AG10803 (cell line): ENCODE measurements around the gene RFLNA.

Source experiments
- DNase-seq: peaks from one replicate; pipeline ENCODE4 v3.0.0; 2010; ENCODE audit warnings: low read depth
- H3K4me3 ChIP-seq: 2 replicates; pipeline ENCODE4 v1.5.1; 2011; ENCODE audit warnings: mild to moderate bottlenecking, low read length, control low read depth
- TF ChIP-seq, protein P1 (sequence below): conservative IDR thresholded peaks from 2 replicates; pipeline ENCODE4 v1.5.1; 2011; ENCODE audit warnings: mild to moderate bottlenecking, low read length, control low read depth, inconsistent platforms

Gene RFLNA

DNA sequence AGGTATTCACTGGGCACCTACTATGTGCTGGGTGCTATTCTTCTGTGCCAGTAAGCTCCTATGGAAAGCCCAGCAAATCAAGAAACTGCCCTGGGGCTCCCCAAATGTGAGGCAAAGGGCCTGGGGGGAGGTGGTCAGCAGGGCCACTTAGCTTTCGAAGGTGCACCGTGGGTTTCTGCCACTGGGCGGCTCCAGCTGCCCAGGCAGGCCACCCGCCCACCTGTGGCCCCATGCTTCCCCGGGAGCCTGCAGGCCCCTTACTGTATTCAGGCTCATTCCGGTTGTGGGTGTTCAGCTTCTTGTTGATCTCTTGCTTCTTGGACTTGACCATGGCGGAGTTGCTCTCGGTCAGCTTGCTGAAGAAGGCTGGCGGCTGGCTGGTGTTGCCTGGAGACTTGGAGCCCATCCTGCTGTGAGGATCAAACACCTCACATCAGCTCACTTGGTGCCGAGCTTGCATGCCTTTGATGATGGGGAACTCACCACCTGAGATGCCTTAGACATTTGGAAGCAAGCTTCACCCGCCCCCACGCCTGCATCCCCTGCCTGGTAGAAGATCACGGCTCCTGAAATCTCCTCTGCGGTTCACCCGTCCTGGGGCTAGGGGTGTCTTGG lies 37.3 kb downstream of the RFLNA start:
- no peak for DNase-seq
- TF ChIP-seq, protein P1, sequence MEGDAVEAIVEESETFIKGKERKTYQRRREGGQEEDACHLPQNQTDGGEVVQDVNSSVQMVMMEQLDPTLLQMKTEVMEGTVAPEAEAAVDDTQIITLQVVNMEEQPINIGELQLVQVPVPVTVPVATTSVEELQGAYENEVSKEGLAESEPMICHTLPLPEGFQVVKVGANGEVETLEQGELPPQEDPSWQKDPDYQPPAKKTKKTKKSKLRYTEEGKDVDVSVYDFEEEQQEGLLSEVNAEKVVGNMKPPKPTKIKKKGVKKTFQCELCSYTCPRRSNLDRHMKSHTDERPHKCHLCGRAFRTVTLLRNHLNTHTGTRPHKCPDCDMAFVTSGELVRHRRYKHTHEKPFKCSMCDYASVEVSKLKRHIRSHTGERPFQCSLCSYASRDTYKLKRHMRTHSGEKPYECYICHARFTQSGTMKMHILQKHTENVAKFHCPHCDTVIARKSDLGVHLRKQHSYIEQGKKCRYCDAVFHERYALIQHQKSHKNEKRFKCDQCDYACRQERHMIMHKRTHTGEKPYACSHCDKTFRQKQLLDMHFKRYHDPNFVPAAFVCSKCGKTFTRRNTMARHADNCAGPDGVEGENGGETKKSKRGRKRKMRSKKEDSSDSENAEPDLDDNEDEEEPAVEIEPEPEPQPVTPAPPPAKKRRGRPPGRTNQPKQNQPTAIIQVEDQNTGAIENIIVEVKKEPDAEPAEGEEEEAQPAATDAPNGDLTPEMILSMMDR, result peak; percentile 22; the same call in 1 of the 2 replicates
- no peak overlapping the region for H3K4me3 ChIP-seq

DNA sequence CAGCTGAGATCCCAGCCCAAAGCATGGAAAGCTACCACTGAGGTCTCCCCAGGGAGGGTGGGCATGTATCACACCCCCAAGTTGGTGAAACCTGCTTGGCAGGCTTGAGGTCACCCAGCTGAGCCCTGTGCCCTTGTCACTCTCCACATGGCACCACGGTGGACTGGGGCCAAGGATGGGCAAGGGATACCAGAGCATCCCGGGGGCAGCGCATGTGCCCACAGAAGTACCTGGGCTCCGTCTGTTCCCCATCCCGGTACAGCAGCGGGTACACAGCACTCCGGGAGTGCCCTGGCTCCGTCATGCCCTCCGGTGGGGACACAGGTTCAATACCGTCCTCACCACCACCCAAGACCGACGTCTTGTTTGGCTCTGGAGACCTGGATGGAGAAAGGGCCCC lies 38.0 kb downstream of the RFLNA start:
- TF ChIP-seq, protein P1, result no peak
- no peak for DNase-seq
- H3K4me3 ChIP-seq, result no peak overlapping the region

DNA sequence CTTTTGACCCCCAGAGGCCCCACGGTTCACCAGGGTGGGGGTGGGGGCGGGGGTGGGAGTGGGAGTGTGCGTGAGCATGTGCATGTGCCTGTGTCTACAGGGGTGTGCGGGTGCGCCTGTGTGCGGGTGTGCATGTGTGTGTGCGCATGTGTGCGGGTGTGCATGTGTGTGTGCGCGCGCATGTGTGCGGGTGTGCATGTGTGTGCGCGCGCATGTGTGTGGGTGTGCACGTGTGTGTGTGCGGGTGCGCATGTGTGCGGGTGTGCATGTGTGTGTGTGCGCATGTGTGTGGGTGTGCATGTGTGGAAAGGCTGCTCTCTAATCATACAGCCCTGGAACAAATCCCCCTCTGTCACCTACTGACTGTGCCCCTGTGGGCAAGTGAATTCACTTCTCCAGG lies 38.8 kb downstream of the RFLNA start:
- no peak for DNase-seq
- no peak overlapping the region for H3K4me3 ChIP-seq
- TF ChIP-seq, protein P1, result no peak

DNA sequence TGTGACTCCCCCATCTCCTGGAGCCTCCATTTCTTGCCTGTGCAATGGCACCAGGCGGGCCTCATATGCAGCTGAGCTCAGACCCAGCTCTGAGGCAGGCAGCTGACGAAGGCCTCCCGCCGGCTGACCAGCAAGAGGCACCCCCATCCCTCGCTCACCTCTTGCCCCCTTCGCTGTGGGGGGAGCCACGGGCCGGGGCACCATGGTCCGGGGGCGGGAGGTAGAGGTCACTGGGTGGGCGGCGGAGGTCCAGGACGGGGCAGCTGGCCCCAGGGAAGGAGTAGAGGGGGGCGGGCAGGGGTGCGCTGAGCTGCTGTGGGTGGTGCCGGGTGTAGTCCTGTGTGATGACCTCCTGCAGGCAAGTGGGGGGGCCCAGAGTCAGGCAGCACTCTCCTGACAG lies 39.4 kb downstream of the RFLNA start:
- TF ChIP-seq, protein P1, result no peak
- no peak for DNase-seq
- H3K4me3 ChIP-seq, result no peak overlapping the region

DNA sequence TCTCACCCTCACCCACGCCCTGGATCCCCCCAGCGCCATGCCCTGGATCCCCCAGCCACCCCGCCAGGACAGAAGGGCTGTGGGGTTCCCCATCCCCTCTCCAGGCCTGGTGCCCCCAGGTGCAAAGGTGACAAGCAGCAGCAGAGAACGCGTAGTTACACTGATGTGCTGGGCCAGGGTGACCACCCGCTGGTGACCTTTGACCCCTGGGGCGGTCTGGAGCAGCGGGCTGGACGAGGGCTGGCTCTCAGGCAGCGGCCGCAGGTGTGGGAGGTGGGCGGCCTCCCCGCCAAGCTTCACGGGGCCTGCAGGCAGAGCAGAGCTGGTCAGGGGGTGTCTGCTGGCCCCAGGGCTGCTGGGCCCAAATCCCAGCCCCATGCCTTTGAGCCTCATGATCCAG lies 40.1 kb downstream of the RFLNA start:
- no peak overlapping the region for H3K4me3 ChIP-seq
- TF ChIP-seq, protein P1, result no peak
- DNase-seq, result no peak

DNA sequence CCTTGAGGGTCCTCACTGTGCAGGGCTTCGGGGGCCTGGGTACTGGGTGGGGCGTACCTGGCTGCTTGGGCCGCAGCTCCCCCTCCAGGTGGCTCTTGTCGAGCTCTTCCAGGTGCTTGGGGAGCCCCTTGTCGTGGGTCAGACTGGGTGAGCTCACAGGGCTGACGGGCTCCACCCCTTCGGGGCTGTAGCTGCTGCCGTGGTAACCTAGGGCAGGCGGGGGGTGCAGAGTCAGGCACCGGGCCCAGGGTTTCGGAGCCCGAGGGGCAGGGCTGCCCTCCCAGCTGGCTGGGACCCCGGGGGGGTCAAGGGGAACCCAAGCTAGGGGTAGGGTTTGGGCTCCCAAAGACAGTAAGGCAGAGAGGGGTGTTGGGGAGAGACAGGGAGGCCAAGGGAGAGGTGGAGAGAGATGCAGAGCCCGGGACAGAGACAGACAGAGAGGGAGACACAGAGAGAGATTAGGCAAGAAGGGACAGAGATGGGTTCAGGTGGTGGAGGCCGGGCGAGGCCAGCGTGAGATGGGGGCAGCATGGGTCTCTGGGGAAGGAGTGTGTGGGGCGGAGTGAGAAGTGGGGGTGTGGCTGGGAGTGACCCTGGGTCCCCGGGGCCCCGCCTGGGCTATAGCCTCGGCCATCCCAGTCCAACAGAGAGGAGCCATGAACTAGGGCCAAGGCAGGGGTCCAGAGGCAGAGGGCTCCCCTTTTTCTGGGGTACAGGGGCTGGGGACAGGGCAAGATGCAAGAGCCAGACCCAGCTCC lies 40.7 kb downstream of the RFLNA start:
- TF ChIP-seq, protein P1, result no peak
- H3K4me3 ChIP-seq, result no peak overlapping the region
- DNase-seq, result no peak

DNA sequence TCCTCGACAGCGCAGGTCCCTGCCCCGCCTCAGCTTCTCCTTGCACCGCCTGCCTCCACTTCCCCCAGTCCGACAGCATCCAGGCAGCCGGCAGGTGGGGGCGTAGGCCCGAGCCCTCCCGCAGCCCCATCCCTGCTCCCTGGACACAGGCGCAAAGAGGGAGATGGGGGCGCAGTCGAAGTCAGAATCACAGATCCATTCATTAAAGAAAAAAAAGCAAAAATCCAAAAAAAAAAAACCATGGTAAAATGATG lies 41.2 kb downstream of the RFLNA start:
- no peak overlapping the region for H3K4me3 ChIP-seq
- no peak for DNase-seq
- TF ChIP-seq, protein P1, result no peak
